Small intestine (tissue), 7 donors: ENCODE measurements around the gene SPAG9. TPM values are rescaled to one million over a fixed set of nuclear protein-coding genes. Genes with fewer than 3 reads are reported as not detected.

Experiments
- DNase-seq, 2 donors: peaks; one replicate each; pipeline versions ENCODE4 v3.0.0 to v3.0.0-alpha.2; 2013
- FAIRE-seq: peaks from 2 replicates; lab custom pipeline; 2012; peaks lifted over from hg19 to GRCh38; lab: Jason Lieb, UNC
- H3K27ac ChIP-seq, 3 donors: one replicate each; pipeline ENCODE4 v1.5.1; 2013; ENCODE audit warnings: low read length in 2 of 3, mild to moderate bottlenecking in 2 of 3, control low read depth in 1 of 3, inconsistent platforms in 1 of 3, low read depth in 1 of 3, moderate library complexity in 1 of 3
- H3K27me3 ChIP-seq, 3 donors: one replicate each; pipeline ENCODE4 v1.6.1; 2013; ENCODE audit warnings: low read length in 3 of 3, inconsistent platforms in 1 of 3; ENCODE audit not compliant: control insufficient read depth in 3 of 3, insufficient read depth in 3 of 3
- H3K36me3 ChIP-seq, 3 donors: one replicate each; pipeline ENCODE4 v1.6.1; 2013; ENCODE audit warnings: low read length in 3 of 3, inconsistent platforms in 1 of 3, low read depth in 1 of 3, mild to moderate bottlenecking in 1 of 3, moderate library complexity in 1 of 3; ENCODE audit not compliant: control insufficient read depth in 3 of 3, insufficient read depth in 2 of 3
- H3K4me1 ChIP-seq, 3 donors: one replicate each; pipeline ENCODE4 v1.6.1; 2013; ENCODE audit warnings: low read length in 2 of 3, inconsistent platforms in 1 of 3, low read depth in 1 of 3, mild to moderate bottlenecking in 1 of 3, moderate library complexity in 1 of 3; ENCODE audit not compliant: control insufficient read depth in 3 of 3, insufficient read depth in 2 of 3
- H3K4me3 ChIP-seq, 3 donors: one replicate each; pipeline ENCODE4 v1.5.1; 2013; ENCODE audit warnings: low read length in 3 of 3, control low read depth in 1 of 3, inconsistent platforms in 1 of 3, low read depth in 1 of 3, mild to moderate bottlenecking in 1 of 3, moderate library complexity in 1 of 3
- H3K9me3 ChIP-seq, 2 donors: one replicate each; pipeline ENCODE4 v1.6.1; 2013; ENCODE audit warnings: low read depth in 1 of 2, low read length in 1 of 2; ENCODE audit not compliant: control insufficient read depth in 2 of 2, insufficient read depth in 1 of 2
- WGBS, 3 donors: extraction: QIAGEN DNeasy Blood & Tissue Kit; methylation state at CpG; one replicate each; pipeline ENCODE4 v1.1.7; 2013; 5-methylcytosine and 5-hydroxymethylcytosine counted together
- polyA plus RNA-seq, 4 donors: library from polyadenylated mRNA; stranded (reverse) in 3 of 4; unstranded in 1 of 4; fragments of 200-250 nt in 3 of 4; fragments of 120-200 nt in 1 of 4; gene quantifications; one replicate each; pipeline versions ENCODE4 v1.2.1 to v1.2.3, GENCODE V29; 2013
- donor health status: healthy with polysubstance abuse.
- donor health status: control.
- donor health status: control.
- donor health status: Bipolar disorder and iron deficiency.
- donor health status: healthy.

Gene SPAG9
- polyA plus RNA-seq, 4 donors: 14.1 to 65.9 (median 18.5) TPM

- Histone ChIP-seq H3K27me3 (no peaks in the 10 kb centered on the region), H3K4me1 (peaks cover 0 to 19% (median 3%) of the 10 kb centered on the region in 3 donors), H3K27ac (no peak overlapping the region), H3K4me3 (no peak overlapping the region), H3K36me3 (no peaks in the 10 kb centered on the region), H3K9me3 (no peaks in the 10 kb centered on the region)
- DNase-seq (no peak), FAIRE-seq (no peak)
- 71 to 74% (median 71%) methylated on average over 4 of the region's 4 CpGs for WGBS, 3 donors
These were observed 27.0 kb upstream of the SPAG9 start for GRCh38 chr17:51147650-51148049.

- DNase-seq (peak; percentile 23 to 52), FAIRE-seq (no peak)
- Histone ChIP-seq H3K4me3 (no peak overlapping the region), H3K36me3 (no peaks in the 10 kb centered on the region), H3K27ac (peak overlapping the region in 2 of 3 donors; percentile 34 to 48), H3K9me3 (no peaks in the 10 kb centered on the region), H3K27me3 (no peaks in the 10 kb centered on the region), H3K4me1 (peaks cover 0 to 17% (median 4%) of the 10 kb centered on the region in 3 donors)
- 41 to 55% (median 51%) methylated on average over 6 of the region's 6 CpGs for WGBS, 3 donors
These were observed 23.8 kb upstream of the SPAG9 start for GRCh38 chr17:51144266-51145022.

GRCh38 chr17:51142597-51142996, 21.9 kb upstream of the SPAG9 start:
- Histone ChIP-seq H3K4me1 (peaks cover 0 to 24% (median 4%) of the 10 kb centered on the region in 3 donors), H3K9me3 (no peaks in the 10 kb centered on the region), H3K27me3 (no peaks in the 10 kb centered on the region), H3K4me3 (no peak overlapping the region), H3K27ac (no peak overlapping the region), H3K36me3 (no peaks in the 10 kb centered on the region)
- no peak for FAIRE-seq
- 97 to 100% (median 97%) methylated on average over 2 of the region's 2 CpGs for WGBS, 3 donors
- DNase-seq: no peak

- Histone ChIP-seq H3K36me3 (no peaks in the 10 kb centered on the region), H3K9me3 (peaks cover 0 to 3% of the 10 kb centered on the region in 2 donors), H3K4me3 (no peak overlapping the region), H3K27ac (no peak overlapping the region), H3K4me1 (peaks cover 4 to 28% (median 5%) of the 10 kb centered on the region in 3 donors), H3K27me3 (no peaks in the 10 kb centered on the region)
- 92 to 95% (median 93%) methylated on average over 3 of the region's 3 CpGs for WGBS, 3 donors
- FAIRE-seq (no peak), DNase-seq (no peak)
These were observed 15.3 kb upstream of the SPAG9 start for GRCh38 chr17:51135956-51136355.

GRCh38 chr17:51133365-51133764, 12.7 kb upstream of the SPAG9 start:
- Histone ChIP-seq H3K36me3 (no peaks in the 10 kb centered on the region), H3K4me3 (no peak overlapping the region), H3K27ac (peak overlapping the region in 2 of 3 donors; percentile 36 to 67), H3K4me1 (peaks cover 2 to 23% (median 5%) of the 10 kb centered on the region in 3 donors), H3K27me3 (no peaks in the 10 kb centered on the region), H3K9me3 (peaks cover 0 to 3% of the 10 kb centered on the region in 2 donors)
- 70 to 83% (median 74%) methylated on average over 2 of the region's 2 CpGs for WGBS, 3 donors
- FAIRE-seq (no peak), DNase-seq (no peak)

GRCh38 chr17:51132964-51133319, 12.3 kb upstream of the SPAG9 start:
- DNase-seq (peak; percentile 51 to 64), FAIRE-seq (no peak)
- H3K27ac ChIP-seq: peak overlapping the region in 2 of 3 donors; percentile 36 to 81
- H3K27me3 ChIP-seq: no peaks in the 10 kb centered on the region
- no peak overlapping the region for H3K4me3 ChIP-seq
- peaks cover 2 to 28% (median 5%) of the 10 kb centered on the region in 3 donors for H3K4me1 ChIP-seq
- no peaks in the 10 kb centered on the region for H3K36me3 ChIP-seq
- peaks cover 0 to 3% of the 10 kb centered on the region in 2 donors for H3K9me3 ChIP-seq

GRCh38 chr17:51128076-51128475, 7.4 kb upstream of the SPAG9 start:
- 60 to 76% (median 68%) methylated on average over 3 of the region's 3 CpGs for WGBS, 3 donors
- Histone ChIP-seq H3K36me3 (no peaks in the 10 kb centered on the region), H3K4me1 (peaks cover 2 to 59% (median 5%) of the 10 kb centered on the region in 3 donors), H3K27me3 (no peaks in the 10 kb centered on the region), H3K27ac (no peak overlapping the region), H3K9me3 (no peaks in the 10 kb centered on the region), H3K4me3 (no peak overlapping the region)
- FAIRE-seq (no peak), DNase-seq (no peak)

GRCh38 chr17:51124640-51125503, 4.2 kb upstream of the SPAG9 start:
- FAIRE-seq: no peak
- Histone ChIP-seq H3K27ac (peak overlapping the region; percentile 8 to 92 (median 45)), H3K4me3 (no peak overlapping the region), H3K27me3 (no peaks in the 10 kb centered on the region), H3K4me1 (peaks cover 0 to 56% (median 0%) of the 10 kb centered on the region in 3 donors), H3K9me3 (no peaks in the 10 kb centered on the region), H3K36me3 (no peaks in the 10 kb centered on the region)
- peak; percentile 46 to 82 for DNase-seq
- WGBS, 3 donors: 68 to 83% (median 75%) methylated on average over 5 of the region's 5 CpGs
